HG03520 (cell line): Measurements from ENCODE around the gene NUDT16L1.

Source experiments
- ATAC-seq: cut with Tn5 transposase; IDR thresholded peaks from one replicate; pipeline ENCODE4 v1.9.1; 2021; ENCODE audit warnings: mild to moderate bottlenecking, moderate library complexity; ENCODE audit not compliant: unreplicated experiment

Gene NUDT16L1

GRCh38 chr16:4693956-4694641 lies 737 bp downstream of the NUDT16L1 start:
- ATAC-seq = no peak

GRCh38 chr16:4694642-4695451 lies 1.5 kb downstream of the NUDT16L1 start:
- ATAC-seq = no peak

GRCh38 chr16:4695473-4696171 lies 2.3 kb downstream of the NUDT16L1 start:
- no peak for ATAC-seq

GRCh38 chr16:4696172-4696904 lies 3.0 kb downstream of the NUDT16L1 start:
- no peak for ATAC-seq

GRCh38 chr16:4696905-4697847 lies 3.8 kb downstream of the NUDT16L1 start:
- ATAC-seq = no peak

GRCh38 chr16:4697848-4698291 lies 4.5 kb downstream of the NUDT16L1 start:
- ATAC-seq = no peak

GRCh38 chr16:4698321-4699045 lies 5.1 kb downstream of the NUDT16L1 start:
- ATAC-seq = no peak

GRCh38 chr16:4699046-4699556 lies 5.7 kb downstream of the NUDT16L1 start:
- no peak for ATAC-seq

- no peak for ATAC-seq
Observed at GRCh38 chr16:4700380-4700996, 7.1 kb downstream of the NUDT16L1 start.

- no peak for ATAC-seq
Observed at GRCh38 chr16:4700997-4701743, 7.8 kb downstream of the NUDT16L1 start.

- ATAC-seq = no peak
Observed at GRCh38 chr16:4701791-4702465, 8.6 kb downstream of the NUDT16L1 start.

- no peak for ATAC-seq
Observed at GRCh38 chr16:4702466-4702808, 9.1 kb downstream of the NUDT16L1 start.

- no peak for ATAC-seq
Observed at GRCh38 chr16:4703906-4704305, 10.5 kb downstream of the NUDT16L1 start.

GRCh38 chr16:4704491-4704890 lies 11.1 kb downstream of the NUDT16L1 start:
- ATAC-seq = no peak

- ATAC-seq = no peak
Observed at GRCh38 chr16:4704913-4705312, 11.6 kb downstream of the NUDT16L1 start.

- ATAC-seq = no peak
Observed at GRCh38 chr16:4706871-4707270, 13.5 kb downstream of the NUDT16L1 start.

- ATAC-seq = no peak
Observed at GRCh38 chr16:4709481-4709880, 16.1 kb downstream of the NUDT16L1 start.
